Heart left ventricle (tissue), 13 donors: ENCODE measurements around the gene GRAMD1B.

ENCODE experiments used
- CTCF ChIP-seq, 12 donors: fragments of 200-600 bp; sonication (generic) in 4 of 12; IDR thresholded peaks; one replicate each; pipeline versions ENCODE4 v1.5.0 to v1.8.0; 2018 to 2022; ENCODE audit warnings: antibody characterized with exemption in 12 of 12, mild to moderate bottlenecking in 5 of 12
- POLR2A ChIP-seq, 2 donors: fragments of 450-650 bp; IDR thresholded peaks; one replicate each; pipeline ENCODE4 v1.6.1; 2017; ENCODE audit warnings: antibody characterized with exemption in 2 of 2, mild to moderate bottlenecking in 2 of 2, moderate library complexity in 2 of 2
- donor health status: ischemic (EF 13 %, LVEDD 7.1; RV severe dilation, severe dysfunction).
- donor health status: DM: no; HTN: yes; CAD: no.
- donor health status: DM: no; HTN: no; CAD: no.
- donor health status: ischemic (EF 25% LVEDD 6.9; RV normal size, moderate dysfunction).
- donor health status: ischemic (EF 25% LVEDD 5.7; RV mildly dilated, moderate dysfunction).
- donor health status: ischemic (EF 35%, LVEDD 5.7; RV mildly dilated, moderate dysfunction).
- donor health status: nonischemic (EF 11% LVEDD 7.7; RV severe dilation, severe dysfunction).
- donor health status: DM: yes; HTN: yes; CAD: no.
- donor health status: PGD.
- donor health status: ischemic (EF 29% LVEDD 5.4; RV normal size, mild dysfunction).
- donor health status: nonischemic (EF 23%, LVEDD 6.1; RV moderate dilation, normal function).

GRCh38 chr11:123405123-123405592 lies 24.9 kb upstream of the GRAMD1B start:
- no peak for TF ChIP-seq CTCF (IDR thresholded peaks at IDR 0.05)
- TF ChIP-seq POLR2A (IDR thresholded peaks at IDR 0.05): no peak
